Mesenchymal stem cell (in vitro differentiated cells and primary cell): ENCODE data around the gene CCDC149.

Source experiments
- DNase-seq: peaks from one replicate; pipeline ENCODE4 v3.0.0-alpha.2; 2013
- H2AFZ ChIP-seq: one replicate; pipeline ENCODE4 v1.6.1; 2013; ENCODE audit warnings: low read depth, mild to moderate bottlenecking, control low read depth, inconsistent platforms, low read length, moderate library complexity
- H2AK5ac ChIP-seq: 2 replicates; pipeline ENCODE4 v1.6.1; 2013; ENCODE audit warnings: low read length, moderate library complexity, mild to moderate bottlenecking, inconsistent platforms; ENCODE audit not compliant: severe bottlenecking
- H2BK120ac ChIP-seq: one replicate; pipeline ENCODE4 v1.6.1; 2013; ENCODE audit warnings: low read depth, mild to moderate bottlenecking, inconsistent platforms, low read length, moderate library complexity
- H2BK12ac ChIP-seq, 2 experiments: one replicate each; pipeline ENCODE4 v1.6.1; 2013; ENCODE audit warnings: inconsistent platforms in 2 of 2, low read length in 2 of 2, mild to moderate bottlenecking in 2 of 2, moderate library complexity in 2 of 2, control low read depth in 1 of 2
- H2BK15ac ChIP-seq: one replicate; pipeline ENCODE4 v1.6.1; 2013; ENCODE audit warnings: mild to moderate bottlenecking, low read depth, inconsistent platforms; ENCODE audit not compliant: poor library complexity, severe bottlenecking
- H2BK5ac ChIP-seq: 2 replicates; pipeline ENCODE4 v1.6.1; 2013; ENCODE audit warnings: low read depth, mild to moderate bottlenecking, low read length, control low read depth, inconsistent platforms; ENCODE audit not compliant: poor library complexity, severe bottlenecking
- H3K14ac ChIP-seq, 2 experiments: one replicate each; pipeline ENCODE4 v1.6.1; 2013; ENCODE audit warnings: inconsistent platforms in 2 of 2, low read length in 2 of 2, control low read depth in 1 of 2, mild to moderate bottlenecking in 1 of 2, moderate library complexity in 1 of 2
- H3K18ac ChIP-seq, 2 experiments: one replicate each; pipeline ENCODE4 v1.6.1; 2013; ENCODE audit warnings: inconsistent platforms in 2 of 2, low read length in 2 of 2, control low read depth in 1 of 2, low read depth in 1 of 2, mild to moderate bottlenecking in 1 of 2
- H3K23ac ChIP-seq, 2 experiments: one replicate each; pipeline ENCODE4 v1.6.1; 2013; ENCODE audit warnings: inconsistent platforms in 2 of 2, low read length in 2 of 2, mild to moderate bottlenecking in 2 of 2, moderate library complexity in 2 of 2, control low read depth in 1 of 2
- H3K27ac ChIP-seq: 2 replicates; pipeline ENCODE4 v1.5.1; 2013; ENCODE audit warnings: mild to moderate bottlenecking, moderate library complexity, low read length, control low read depth, inconsistent platforms; ENCODE audit not compliant: poor library complexity, severe bottlenecking
- H3K27me3 ChIP-seq, 2 experiments: 2 replicates each; pipeline versions ENCODE4 v1.6.1 to v1.7.0; 2013; ENCODE audit warnings: low read length in 2 of 2, mild to moderate bottlenecking in 2 of 2, moderate library complexity in 2 of 2, control low read depth in 1 of 2, inconsistent platforms in 1 of 2; ENCODE audit not compliant: control insufficient read depth in 1 of 2, insufficient read depth in 1 of 2
- H3K36me3 ChIP-seq, 2 experiments: 2 replicates each; pipeline versions ENCODE4 v1.6.1 to v1.7.0; 2013; ENCODE audit warnings: low read length in 2 of 2, control low read depth in 1 of 2, inconsistent platforms in 1 of 2, low read depth in 1 of 2, mild to moderate bottlenecking in 1 of 2; ENCODE audit not compliant: insufficient read depth in 2 of 2, control insufficient read depth in 1 of 2
- H3K4ac ChIP-seq, 2 experiments: one replicate each; pipeline ENCODE4 v1.6.1; 2013; ENCODE audit warnings: inconsistent platforms in 2 of 2, low read length in 2 of 2, mild to moderate bottlenecking in 2 of 2, moderate library complexity in 2 of 2, control low read depth in 1 of 2, low read depth in 1 of 2
- H3K4me1 ChIP-seq: 2 replicates; pipeline ENCODE4 v1.6.1; 2013; ENCODE audit warnings: low read depth, low read length, control low read depth; ENCODE audit not compliant: control insufficient read depth, insufficient read depth
- H3K4me2 ChIP-seq: 2 replicates; pipeline ENCODE4 v1.6.1; 2013; ENCODE audit warnings: low read length, mild to moderate bottlenecking, inconsistent platforms; ENCODE audit not compliant: poor library complexity, severe bottlenecking
- H3K4me3 ChIP-seq, 2 experiments: 2 replicates each; pipeline versions ENCODE4 v1.5.1 to v1.7.0; 2013; ENCODE audit warnings: low read length in 2 of 2, mild to moderate bottlenecking in 2 of 2, control low read depth in 1 of 2, low read depth in 1 of 2; ENCODE audit not compliant: insufficient read depth in 1 of 2
- H3K79me1 ChIP-seq: replicated peaks from 2 replicates; pipeline ENCODE4 v1.6.1; 2013; ENCODE audit warnings: mild to moderate bottlenecking, control low read depth, low read length, inconsistent platforms; ENCODE audit not compliant: poor library complexity, severe bottlenecking
- H3K9ac ChIP-seq: 2 replicates; pipeline ENCODE4 v1.7.0; 2013; ENCODE audit warnings: mild to moderate bottlenecking, low read length, moderate library complexity
- H3K9me3 ChIP-seq: 2 replicates; pipeline ENCODE4 v1.7.0; 2013; ENCODE audit warnings: mild to moderate bottlenecking, low read length; ENCODE audit not compliant: control insufficient read depth
- H4K8ac ChIP-seq: one replicate; pipeline ENCODE4 v1.6.1; 2013; ENCODE audit warnings: inconsistent platforms, mild to moderate bottlenecking, low read length, moderate library complexity
- H4K91ac ChIP-seq: one replicate; pipeline ENCODE4 v1.6.1; 2013; ENCODE audit warnings: mild to moderate bottlenecking, low read length, inconsistent platforms
- WGBS: methylation state at CpG from one replicate; pipeline ENCODE4 v1.1.7; 2013; ENCODE audit warnings: mixed read lengths; 5-methylcytosine and 5-hydroxymethylcytosine counted together

The CCDC149 gene

GRCh38 chr4:24778464-24779225 is 134.2 kb downstream of the CCDC149 start:
- Histone ChIP-seq H2BK120ac (no peak overlapping the region), H2BK15ac (no peak overlapping the region), H4K8ac (no peak overlapping the region), H4K91ac (no peak overlapping the region), H2BK5ac (no peak overlapping the region), H3K14ac (no peak overlapping the region), H3K4me1 (no peaks in the 10 kb centered on the region), H3K4me3 (no peak overlapping the region), H3K9me3 (no peaks in the 10 kb centered on the region), H3K4ac (no peak overlapping the region), H2AFZ (no peak overlapping the region), H3K79me1 (no peaks in the 10 kb centered on the region), H3K4me2 (no peak overlapping the region), H3K23ac (no peak overlapping the region), H2BK12ac (no peak overlapping the region), H2AK5ac (no peak overlapping the region), H3K27ac (no peak overlapping the region), H3K27me3 (peaks cover 0 to 17% of the 10 kb centered on the region in 2 experiments), H3K9ac (peak overlapping the region; percentile 65), H3K36me3 (no peaks in the 10 kb centered on the region), H3K18ac (no peak overlapping the region)
- peak; percentile 53 for DNase-seq
- 50% methylated on average over 2 of the region's 3 CpGs for WGBS

GRCh38 chr4:24777536-24778463 is 135.0 kb downstream of the CCDC149 start:
- H4K91ac ChIP-seq, result no peak overlapping the region
- H3K27ac ChIP-seq, result no peak overlapping the region
- no peak overlapping the region for H3K18ac ChIP-seq
- 62% methylated on average over 7 of the region's 11 CpGs for WGBS
- peak overlapping the region; percentile 65 for H3K9ac ChIP-seq
- no peak for DNase-seq
- no peaks in the 10 kb centered on the region for H3K36me3 ChIP-seq
- H3K4me1 ChIP-seq, result no peaks in the 10 kb centered on the region
- H3K4me3 ChIP-seq, result peak overlapping the region in 1 of 2 experiments; percentile 8
- H2BK12ac ChIP-seq, result no peak overlapping the region
- H2BK120ac ChIP-seq, result no peak overlapping the region
- no peak overlapping the region for H2BK5ac ChIP-seq
- no peak overlapping the region for H2AK5ac ChIP-seq
- H3K23ac ChIP-seq, result no peak overlapping the region
- H3K9me3 ChIP-seq, result no peaks in the 10 kb centered on the region
- no peak overlapping the region for H3K14ac ChIP-seq
- H3K79me1 ChIP-seq, result no peaks in the 10 kb centered on the region
- H3K27me3 ChIP-seq, result peaks cover 0 to 14% of the 10 kb centered on the region in 2 experiments
- no peak overlapping the region for H2BK15ac ChIP-seq
- H3K4ac ChIP-seq, result no peak overlapping the region
- H2AFZ ChIP-seq, result no peak overlapping the region
- no peak overlapping the region for H4K8ac ChIP-seq
- H3K4me2 ChIP-seq, result no peak overlapping the region

- H3K27me3 ChIP-seq, result peaks cover 0 to 5% of the 10 kb centered on the region in 2 experiments
- DNase-seq, result no peak
- H2BK5ac ChIP-seq, result no peak overlapping the region
- no peak overlapping the region for H3K9ac ChIP-seq
- no peaks in the 10 kb centered on the region for H3K79me1 ChIP-seq
- H3K4me3 ChIP-seq, result no peak overlapping the region
- no peak overlapping the region for H3K18ac ChIP-seq
- no peak overlapping the region for H2BK12ac ChIP-seq
- H2BK120ac ChIP-seq, result no peak overlapping the region
- no peak overlapping the region for H3K4ac ChIP-seq
- no peak overlapping the region for H3K27ac ChIP-seq
- no peaks in the 10 kb centered on the region for H3K36me3 ChIP-seq
- no peak overlapping the region for H4K91ac ChIP-seq
- no peak overlapping the region for H3K14ac ChIP-seq
- WGBS, result 76% methylated on average over 2 of the region's 3 CpGs
- no peak overlapping the region for H3K23ac ChIP-seq
- no peaks in the 10 kb centered on the region for H3K9me3 ChIP-seq
- no peaks in the 10 kb centered on the region for H3K4me1 ChIP-seq
- no peak overlapping the region for H3K4me2 ChIP-seq
- no peak overlapping the region for H4K8ac ChIP-seq
- H2AK5ac ChIP-seq, result no peak overlapping the region
- no peak overlapping the region for H2BK15ac ChIP-seq
- no peak overlapping the region for H2AFZ ChIP-seq
Measured at GRCh38 chr4:24775750-24776149, 137.1 kb downstream of the CCDC149 start.

- Histone ChIP-seq H3K9me3 (no peaks in the 10 kb centered on the region), H3K27me3 (peaks cover 0 to 2% of the 10 kb centered on the region in 2 experiments), H2BK120ac (no peak overlapping the region), H2BK5ac (no peak overlapping the region), H2AFZ (no peak overlapping the region), H3K14ac (no peak overlapping the region), H3K4me1 (peaks cover 3% of the 10 kb centered on the region), H3K4me3 (no peak overlapping the region), H3K9ac (no peak overlapping the region), H3K4me2 (no peak overlapping the region), H3K79me1 (no peaks in the 10 kb centered on the region), H3K27ac (no peak overlapping the region), H3K4ac (no peak overlapping the region), H2AK5ac (no peak overlapping the region), H4K8ac (no peak overlapping the region), H2BK12ac (no peak overlapping the region), H3K18ac (no peak overlapping the region), H2BK15ac (no peak overlapping the region), H3K23ac (no peak overlapping the region), H4K91ac (no peak overlapping the region), H3K36me3 (no peaks in the 10 kb centered on the region)
- WGBS, result 94% methylated on average over 1 of the region's 2 CpGs
- no peak for DNase-seq
Measured at GRCh38 chr4:24775032-24775605, 137.7 kb downstream of the CCDC149 start.
